Activated naive CD4-positive, alpha-beta T cell treated with anti-CD3 and anti-CD28 coated beads, Interleukin-2, amount 50 U/mL, for 24 hours (primary cell): ENCODE results near the gene SPRY4.
"Not testable (repeated sequence)": the region's sequence is repeated elsewhere in the genome, so short reads cannot be mapped to it uniquely, and the experiment has no call there.

Source experiments
- H3K27ac Mint-ChIP-seq: one replicate; pipeline ENCODE4 v1.8.0; 2021; ENCODE audit warnings: mild to moderate bottlenecking, mixed read lengths
- H3K27me3 Mint-ChIP-seq: one replicate; pipeline ENCODE4 v1.8.0; 2021; ENCODE audit warnings: mixed read lengths
- H3K36me3 Mint-ChIP-seq: one replicate; pipeline ENCODE4 v1.8.0; 2021; ENCODE audit warnings: mixed read lengths
- H3K4me1 Mint-ChIP-seq: one replicate; pipeline ENCODE4 v1.8.0; 2021; ENCODE audit warnings: mixed read lengths
- H3K4me3 Mint-ChIP-seq: one replicate; pipeline ENCODE4 v1.8.0; 2021; ENCODE audit warnings: mild to moderate bottlenecking, mixed read lengths
- H3K9me3 Mint-ChIP-seq: one replicate; pipeline ENCODE4 v1.8.0; 2021; ENCODE audit warnings: mixed read lengths

SPRY4 gene

GRCh38 chr5:142350021-142350420 is 25.2 kb upstream of the SPRY4 start:
- Mint-ChIP-seq H3K27me3 (no peaks in the 10 kb centered on the region), H3K36me3 (no peaks in the 10 kb centered on the region), H3K4me3 (no peak overlapping the region), H3K27ac (no peak overlapping the region), H3K4me1 (peaks cover 8% of the 10 kb centered on the region), H3K9me3 (no peaks in the 10 kb centered on the region)

GRCh38 chr5:142346706-142347105 is 21.9 kb upstream of the SPRY4 start:
- H3K27ac Mint-ChIP-seq: no peak overlapping the region
- peaks cover 14% of the 10 kb centered on the region for H3K9me3 Mint-ChIP-seq
- H3K36me3 Mint-ChIP-seq: peaks cover 6% of the 10 kb centered on the region
- no peaks in the 10 kb centered on the region for H3K27me3 Mint-ChIP-seq
- H3K4me3 Mint-ChIP-seq: no peak overlapping the region
- peaks cover 3% of the 10 kb centered on the region for H3K4me1 Mint-ChIP-seq

- H3K27ac Mint-ChIP-seq, H3K36me3 Mint-ChIP-seq, H3K27me3 Mint-ChIP-seq, H3K4me1 Mint-ChIP-seq, H3K4me3 Mint-ChIP-seq: not testable (repeated sequence)
- peaks cover 14% of the 10 kb centered on the region for H3K9me3 Mint-ChIP-seq
These were observed 20.1 kb upstream of the SPRY4 start for GRCh38 chr5:142344915-142345314.

- Mint-ChIP-seq H3K27ac (no peak overlapping the region), H3K27me3 (no peaks in the 10 kb centered on the region), H3K4me1 (peaks cover 6% of the 10 kb centered on the region), H3K4me3 (no peak overlapping the region), H3K9me3 (peaks cover 14% of the 10 kb centered on the region), H3K36me3 (peaks cover 6% of the 10 kb centered on the region)
These were observed 18.7 kb upstream of the SPRY4 start for GRCh38 chr5:142343531-142343930.

- no peak overlapping the region for H3K4me3 Mint-ChIP-seq
- H3K9me3 Mint-ChIP-seq: peaks cover 14% of the 10 kb centered on the region
- no peak overlapping the region for H3K27ac Mint-ChIP-seq
- H3K27me3 Mint-ChIP-seq: no peaks in the 10 kb centered on the region
- H3K4me1 Mint-ChIP-seq: peaks cover 6% of the 10 kb centered on the region
- peaks cover 6% of the 10 kb centered on the region for H3K36me3 Mint-ChIP-seq
These were observed 17.5 kb upstream of the SPRY4 start for GRCh38 chr5:142342128-142342981.

- Mint-ChIP-seq H3K27me3 (no peaks in the 10 kb centered on the region), H3K27ac (no peak overlapping the region), H3K9me3 (peaks cover 14% of the 10 kb centered on the region), H3K4me1 (peaks cover 6% of the 10 kb centered on the region), H3K4me3 (no peak overlapping the region), H3K36me3 (peaks cover 6% of the 10 kb centered on the region)
These were observed 15.0 kb upstream of the SPRY4 start for GRCh38 chr5:142339781-142340180.

GRCh38 chr5:142334538-142334937 is 9.7 kb upstream of the SPRY4 start:
- Mint-ChIP-seq H3K27me3 (no peaks in the 10 kb centered on the region), H3K36me3 (no peaks in the 10 kb centered on the region), H3K27ac (no peak overlapping the region), H3K4me1 (no peaks in the 10 kb centered on the region), H3K4me3 (no peak overlapping the region), H3K9me3 (no peaks in the 10 kb centered on the region)

GRCh38 chr5:142333749-142334148 is 8.9 kb upstream of the SPRY4 start:
- H3K4me1 Mint-ChIP-seq, H3K9me3 Mint-ChIP-seq, H3K27ac Mint-ChIP-seq, H3K4me3 Mint-ChIP-seq, H3K36me3 Mint-ChIP-seq, H3K27me3 Mint-ChIP-seq: not testable (repeated sequence)

- Mint-ChIP-seq H3K9me3 (no peaks in the 10 kb centered on the region), H3K4me3 (no peak overlapping the region), H3K27me3 (peaks cover 12% of the 10 kb centered on the region), H3K27ac (no peak overlapping the region), H3K4me1 (peaks cover under 1% of the 10 kb centered on the region), H3K36me3 (no peaks in the 10 kb centered on the region)
These were observed 5.6 kb upstream of the SPRY4 start for GRCh38 chr5:142330444-142330843.

- H3K36me3 Mint-ChIP-seq: no peaks in the 10 kb centered on the region
- no peaks in the 10 kb centered on the region for H3K9me3 Mint-ChIP-seq
- H3K27me3 Mint-ChIP-seq: peaks cover 12% of the 10 kb centered on the region
- H3K4me3 Mint-ChIP-seq: no peak overlapping the region
- H3K4me1 Mint-ChIP-seq: peaks cover 5% of the 10 kb centered on the region
- H3K27ac Mint-ChIP-seq: no peak overlapping the region
These were observed 5.2 kb upstream of the SPRY4 start for GRCh38 chr5:142330026-142330425.

GRCh38 chr5:142327111-142327842 is 2.5 kb upstream of the SPRY4 start:
- H3K27ac Mint-ChIP-seq: no peak overlapping the region
- no peak overlapping the region for H3K4me3 Mint-ChIP-seq
- no peaks in the 10 kb centered on the region for H3K36me3 Mint-ChIP-seq
- peaks cover 30% of the 10 kb centered on the region for H3K27me3 Mint-ChIP-seq
- peaks cover 17% of the 10 kb centered on the region for H3K4me1 Mint-ChIP-seq
- H3K9me3 Mint-ChIP-seq: no peaks in the 10 kb centered on the region

GRCh38 chr5:142326480-142326938 is 1.7 kb upstream of the SPRY4 start:
- Mint-ChIP-seq H3K27me3 (peaks cover 35% of the 10 kb centered on the region), H3K9me3 (no peaks in the 10 kb centered on the region), H3K27ac (no peak overlapping the region), H3K4me1 (peaks cover 18% of the 10 kb centered on the region), H3K4me3 (peak overlapping the region; percentile 89), H3K36me3 (no peaks in the 10 kb centered on the region)

GRCh38 chr5:142325725-142326479 is 1.1 kb upstream of the SPRY4 start:
- H3K36me3 Mint-ChIP-seq: no peaks in the 10 kb centered on the region
- H3K4me3 Mint-ChIP-seq: peak overlapping the region; percentile 89
- peaks cover 24% of the 10 kb centered on the region for H3K4me1 Mint-ChIP-seq
- no peaks in the 10 kb centered on the region for H3K9me3 Mint-ChIP-seq
- peaks cover 42% of the 10 kb centered on the region for H3K27me3 Mint-ChIP-seq
- no peak overlapping the region for H3K27ac Mint-ChIP-seq

- Mint-ChIP-seq H3K27me3 (peaks cover 48% of the 10 kb centered on the region), H3K9me3 (no peaks in the 10 kb centered on the region), H3K4me1 (peaks cover 34% of the 10 kb centered on the region), H3K27ac (peak overlapping the region; percentile 62), H3K36me3 (no peaks in the 10 kb centered on the region), H3K4me3 (peak overlapping the region; percentile 89)
These were observed 518 bp downstream of the SPRY4 start for GRCh38 chr5:142324136-142324870.

GRCh38 chr5:142323480-142324135 is 1.2 kb downstream of the SPRY4 start:
- Mint-ChIP-seq H3K4me3 (peak overlapping the region; percentile 89), H3K36me3 (no peaks in the 10 kb centered on the region), H3K27me3 (peaks cover 48% of the 10 kb centered on the region), H3K27ac (peak overlapping the region; percentile 62), H3K4me1 (peaks cover 38% of the 10 kb centered on the region), H3K9me3 (no peaks in the 10 kb centered on the region)
